NCI-H2196 treated with DMSO at 0.1 percent for 48 hours (cell line): ENCODE data around the gene ANAPC5.
"Not testable (repeated sequence)": the region's sequence is repeated elsewhere in the genome, so short reads cannot be mapped to it uniquely, and the experiment has no call there.

Experiments used
- DNase-seq: peaks from one replicate; lab custom pipeline; 2025; ENCODE audit not compliant: unreplicated experiment; lab: John Stamatoyannopoulos, UW

The ANAPC5 gene

DNA sequence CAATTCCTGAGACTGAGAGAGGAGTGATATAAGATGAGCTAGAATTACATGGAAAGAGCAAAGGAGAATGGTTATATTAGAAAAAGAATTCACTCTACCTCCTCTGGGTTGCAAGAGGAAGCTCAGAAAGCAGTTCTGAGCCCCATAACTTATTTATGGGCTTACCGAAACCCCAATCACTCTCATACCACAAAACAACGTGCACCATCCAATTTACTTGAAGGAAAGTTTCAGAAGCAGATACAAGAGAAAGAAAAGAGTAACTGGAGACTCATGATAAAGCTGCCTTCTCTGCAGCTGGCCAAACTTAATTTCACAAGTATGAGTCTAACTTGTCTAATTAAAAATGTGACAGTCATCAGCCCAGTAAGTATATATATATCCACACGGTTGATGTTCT is 28.3 kb downstream of the ANAPC5 start:
- DNase-seq, result no peak

- no peak for DNase-seq
Measured at GRCh38 chr12:121318121-121318520, 34.1 kb downstream of the ANAPC5 start.

- no peak for DNase-seq
Measured at GRCh38 chr12:121314431-121314830, 37.8 kb downstream of the ANAPC5 start.

DNA sequence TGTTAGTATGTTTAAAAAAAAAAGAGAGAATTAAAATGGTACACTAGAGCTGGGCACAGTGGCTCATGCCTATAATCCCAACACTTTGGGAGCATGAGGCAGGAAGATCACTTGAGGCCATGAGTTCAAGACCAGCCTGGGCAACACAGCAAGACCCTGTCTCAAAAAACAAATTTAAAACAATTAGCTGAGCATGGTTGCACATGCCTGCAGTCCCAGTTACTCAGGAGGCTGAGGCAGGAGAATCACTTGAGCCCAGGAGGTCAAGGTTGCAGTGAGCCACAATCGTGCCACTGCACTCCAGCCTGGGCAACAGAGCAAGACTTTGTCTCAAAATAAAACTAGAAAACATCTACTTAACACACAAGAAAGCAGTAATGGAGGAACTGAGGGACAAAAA is 42.0 kb downstream of the ANAPC5 start:
- not testable (repeated sequence) for DNase-seq

DNA sequence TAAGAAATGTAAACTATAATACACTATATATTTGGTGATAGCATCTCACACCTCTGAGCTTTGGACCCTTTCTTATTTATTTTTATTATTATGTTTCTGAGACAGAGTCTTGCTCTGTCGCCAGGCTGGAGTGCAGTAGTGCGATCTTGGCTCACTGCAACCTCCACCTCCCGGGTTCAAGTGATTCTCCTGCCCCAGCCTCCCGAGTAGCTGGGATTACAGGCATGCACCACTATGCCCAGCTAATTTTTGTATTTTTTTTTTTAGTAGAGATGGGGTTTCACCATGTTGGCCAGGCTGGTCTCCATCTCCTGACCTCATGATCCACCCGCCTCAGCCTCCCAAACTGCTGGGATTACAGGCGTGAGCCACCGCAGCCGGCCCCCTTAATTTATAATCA is 44.8 kb downstream of the ANAPC5 start:
- DNase-seq, result not testable (repeated sequence)

DNA sequence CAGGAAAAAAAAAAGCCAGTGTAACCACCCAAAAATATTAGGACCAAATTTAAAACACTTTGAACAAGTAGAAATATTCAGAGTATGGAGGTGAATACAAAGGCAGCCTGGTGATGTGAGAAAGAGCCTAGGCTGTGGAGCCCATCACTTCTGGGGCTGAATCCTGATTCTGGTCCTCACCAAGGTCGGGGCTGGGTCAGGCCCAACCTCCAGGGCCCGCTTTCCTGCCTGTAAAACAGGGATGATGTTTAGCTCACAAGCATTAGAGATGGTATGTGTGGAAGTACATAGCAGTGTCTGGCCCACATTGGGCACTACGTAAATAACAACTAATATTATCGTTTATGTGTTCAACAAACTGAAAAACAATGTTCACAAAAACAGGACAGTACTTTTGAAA is 47.9 kb downstream of the ANAPC5 start:
- DNase-seq, result no peak

DNA sequence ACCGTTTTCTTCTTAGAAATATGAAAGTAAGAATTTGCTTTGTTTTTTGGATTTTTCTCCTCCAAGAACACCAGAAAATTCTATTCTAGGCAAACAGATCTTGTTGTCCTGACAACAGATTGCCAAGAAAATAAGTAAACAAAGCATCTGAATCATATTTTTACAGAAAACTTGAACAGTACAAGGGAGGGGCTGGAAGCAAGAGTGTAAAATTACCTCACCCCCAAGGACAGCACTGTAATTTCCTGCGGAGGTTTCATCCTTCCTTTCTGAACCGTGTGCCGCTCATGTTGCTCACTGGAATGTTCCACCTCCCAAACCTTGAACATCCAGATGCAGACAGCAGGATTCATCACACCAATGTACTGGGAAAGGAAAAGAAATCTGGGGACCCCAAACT is 50.3 kb downstream of the ANAPC5 start:
- no peak for DNase-seq

DNA sequence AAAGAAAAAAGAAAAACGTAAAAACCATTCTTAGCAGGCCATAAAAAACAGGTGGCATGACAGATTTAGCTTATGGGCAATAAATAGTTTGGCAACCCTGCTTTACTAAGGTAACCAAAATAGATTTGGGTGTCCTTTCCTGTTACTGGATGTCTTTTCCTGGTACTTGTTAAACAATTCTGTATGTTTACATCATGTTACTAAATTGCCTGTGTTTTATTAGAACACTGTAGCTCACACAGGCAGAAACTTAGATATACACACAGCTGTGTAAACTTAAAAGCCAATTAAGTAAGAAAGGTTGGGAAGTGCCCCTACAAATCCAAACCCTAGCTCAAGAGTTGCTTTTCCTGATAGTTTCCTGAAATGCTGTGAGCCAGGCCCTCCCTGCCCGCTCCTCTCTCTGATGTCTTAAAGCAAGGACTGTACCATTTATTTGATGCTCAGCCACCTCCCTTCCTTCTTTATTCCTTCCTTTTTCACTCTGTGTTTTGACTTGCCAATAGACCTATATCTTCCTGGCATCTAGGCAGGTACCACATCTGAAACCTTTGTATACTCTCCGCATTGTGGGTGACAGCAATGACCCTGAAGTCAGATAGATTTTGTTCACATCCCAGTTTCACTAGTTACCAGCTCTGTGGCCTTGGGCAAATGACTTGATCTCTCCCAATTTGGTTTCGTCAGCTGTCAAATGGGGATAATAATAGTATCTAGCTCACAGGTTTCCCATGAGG is 52.0 kb downstream of the ANAPC5 start:
- DNase-seq, result no peak

DNA sequence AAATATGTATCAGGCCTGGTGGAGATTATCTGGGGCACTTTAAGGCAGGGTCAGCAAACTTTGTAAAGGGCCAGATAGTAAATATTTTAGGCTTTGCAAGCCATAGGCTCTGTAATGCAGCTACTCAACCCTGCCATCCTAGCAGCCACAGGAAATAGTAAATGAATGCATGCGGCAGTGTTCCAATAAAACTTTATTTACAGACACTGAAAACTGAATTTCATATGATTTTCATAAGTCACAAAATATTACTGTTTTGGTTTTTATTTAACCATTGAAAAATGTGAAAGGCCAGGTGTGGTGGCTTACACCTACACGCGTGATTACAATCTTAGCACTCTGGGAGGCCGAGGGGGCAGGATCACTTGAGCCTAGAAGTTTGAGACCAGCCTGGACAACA is 52.5 kb downstream of the ANAPC5 start:
- no peak for DNase-seq

- DNase-seq, result not testable (repeated sequence)
Measured at GRCh38 chr12:121298411-121298810, 53.8 kb downstream of the ANAPC5 start.

GRCh38 chr12:121297435-121297991 is 54.7 kb downstream of the ANAPC5 start:
- DNase-seq, result peak; percentile 19

- peak; percentile 68 for DNase-seq
Measured at GRCh38 chr12:121296618-121297434, 55.4 kb downstream of the ANAPC5 start, which contains the start of gene CAMKK2. Gene CAMKK2, minus strand, starts transcription at chr12:121296709. Its CDS starts 22,183 bp downstream, at chr12:121274526.

GRCh38 chr12:121295746-121296617 is 56.2 kb downstream of the ANAPC5 start:
- DNase-seq, result no peak

- no peak for DNase-seq
Measured at GRCh38 chr12:121295116-121295745, 57.0 kb downstream of the ANAPC5 start.

GRCh38 chr12:121294151-121294889 is 57.9 kb downstream of the ANAPC5 start:
- DNase-seq, result no peak

DNA sequence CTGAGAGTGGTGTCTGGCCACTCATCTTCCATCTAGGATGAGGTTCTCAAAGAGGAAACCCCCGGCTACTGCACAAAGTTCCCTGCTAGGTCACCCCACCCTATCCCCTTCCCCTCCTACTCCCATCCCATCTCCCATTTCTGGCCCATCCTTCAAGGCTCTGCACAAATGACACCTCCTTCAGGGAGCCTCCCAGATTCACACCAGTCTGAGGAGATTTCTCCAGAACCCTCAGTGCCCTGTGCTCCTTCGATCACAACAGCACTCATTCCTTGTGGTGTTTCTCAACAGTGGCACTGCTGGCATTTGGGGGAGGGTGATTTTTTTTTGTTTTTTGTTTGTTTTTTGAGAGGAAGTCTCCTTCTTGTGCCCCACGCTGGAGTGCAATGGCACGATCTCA is 58.6 kb downstream of the ANAPC5 start:
- DNase-seq, result no peak

GRCh38 chr12:121290410-121290809 is 61.8 kb downstream of the ANAPC5 start:
- no peak for DNase-seq

DNA sequence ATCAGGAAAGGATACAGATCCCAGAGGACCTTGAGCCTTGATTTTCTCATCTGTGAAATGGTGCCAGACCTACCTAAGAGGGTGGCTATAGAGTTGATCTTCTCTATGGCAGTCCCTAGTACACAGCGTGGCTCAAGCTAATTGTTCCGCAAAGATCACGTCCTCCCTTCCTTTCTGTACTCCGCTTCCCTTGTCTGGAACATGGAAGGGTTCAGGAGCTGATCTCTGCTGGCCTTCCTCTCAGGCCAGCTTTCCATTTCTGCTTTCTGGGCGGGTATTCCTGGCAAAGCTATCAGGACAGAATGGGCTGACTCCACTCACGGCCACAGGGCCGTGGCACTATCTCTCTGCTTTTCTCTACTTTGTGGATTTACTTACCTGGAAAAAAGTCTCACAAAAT is 62.2 kb downstream of the ANAPC5 start:
- DNase-seq, result no peak

DNA sequence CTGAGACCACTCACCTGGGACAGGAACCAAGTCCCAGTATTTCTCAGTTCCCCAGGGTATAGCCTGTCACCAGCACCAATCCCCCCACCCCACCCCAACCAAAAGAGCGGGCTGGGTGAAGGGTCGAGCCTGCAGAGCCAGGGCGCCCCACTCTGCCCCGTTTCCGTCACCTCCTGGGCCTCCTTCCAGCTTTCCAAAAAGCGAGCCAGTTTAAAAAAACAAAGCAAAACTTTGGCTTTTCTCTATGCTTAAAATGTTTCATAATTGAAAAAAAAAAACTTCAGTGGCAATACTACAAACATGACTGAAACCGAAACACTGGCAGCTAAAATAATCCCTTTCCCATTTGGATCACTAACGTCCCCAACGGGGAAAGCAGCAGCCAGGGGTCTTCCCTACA is 63.2 kb downstream of the ANAPC5 start:
- no peak for DNase-seq
